Activated CD4-positive, alpha-beta T cell treated with anti-CD3 and anti-CD28 coated beads, Interleukin-2, amount 50 U/mL, for 1 hour (primary cell): ENCODE results near the gene NMT1.
"Not testable (repeated sequence)": the region's sequence is repeated elsewhere in the genome, so short reads cannot be mapped to it uniquely, and the experiment has no call there.

ENCODE experiments used
- DNase-seq: peaks from one replicate; pipeline ENCODE4 v3.0.0-alpha.2; 2020

The NMT1 gene

DNA sequence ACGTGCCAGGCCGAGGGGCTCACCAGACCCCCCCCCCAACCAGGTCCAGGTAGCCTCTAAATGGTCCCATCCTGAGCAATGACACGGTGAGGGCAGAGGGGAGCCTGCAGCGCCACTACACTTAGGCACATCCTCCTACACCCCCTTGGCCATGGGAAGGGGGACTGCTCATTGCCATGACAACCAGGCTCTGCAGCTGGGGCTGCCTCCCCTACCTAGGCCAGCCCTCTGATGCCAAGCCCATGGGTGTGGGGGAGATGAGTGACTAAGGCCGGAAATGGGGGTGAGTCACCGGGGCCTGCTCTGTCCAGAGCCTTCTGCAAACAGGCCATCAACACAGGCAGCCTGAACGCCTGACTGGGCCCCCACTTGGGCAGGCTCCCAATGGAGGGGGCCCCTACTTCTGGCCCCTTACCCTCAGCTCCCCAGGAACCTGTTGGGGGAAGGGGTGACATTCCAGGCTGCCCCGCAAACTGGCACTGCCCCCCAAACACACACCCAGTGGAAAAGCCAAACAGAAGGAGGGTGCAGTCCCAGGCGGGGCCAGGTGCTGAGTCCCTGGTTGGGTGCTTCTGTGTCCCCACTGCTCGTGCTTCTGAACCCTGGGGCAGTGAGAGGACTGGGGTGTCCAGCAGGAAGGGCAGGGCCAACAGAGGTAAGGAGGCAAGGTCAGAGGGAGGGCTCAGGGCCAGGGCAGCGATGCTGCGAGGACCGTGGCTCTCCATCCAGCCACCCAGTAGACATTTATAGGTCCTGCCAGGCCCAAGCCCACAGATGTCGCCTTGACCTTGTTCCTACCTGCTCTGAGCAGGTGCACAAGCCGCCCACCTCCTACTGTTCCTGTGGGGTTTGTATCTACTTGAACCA lies 63.0 kb downstream of the NMT1 start:
- no peak for DNase-seq

DNA sequence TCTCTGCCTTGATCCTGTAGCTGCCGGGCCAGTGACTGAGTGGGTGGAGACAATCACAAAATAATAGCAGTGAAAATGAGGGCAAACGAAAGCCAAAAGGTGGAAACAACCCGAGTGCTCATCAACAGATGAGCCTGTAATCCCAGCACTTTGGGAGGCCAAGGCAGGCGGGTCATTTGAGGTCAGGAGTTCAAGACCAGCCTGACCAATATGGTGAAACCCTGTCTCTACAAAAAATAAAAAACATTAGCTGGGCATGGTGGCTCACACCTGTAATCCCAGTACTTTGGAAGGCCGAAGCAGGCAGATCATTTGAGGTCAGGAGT lies 63.6 kb downstream of the NMT1 start:
- not testable (repeated sequence) for DNase-seq

- no peak for DNase-seq
These were observed 64.4 kb downstream of the NMT1 start for GRCh38 chr17:45125509-45125908.

DNA sequence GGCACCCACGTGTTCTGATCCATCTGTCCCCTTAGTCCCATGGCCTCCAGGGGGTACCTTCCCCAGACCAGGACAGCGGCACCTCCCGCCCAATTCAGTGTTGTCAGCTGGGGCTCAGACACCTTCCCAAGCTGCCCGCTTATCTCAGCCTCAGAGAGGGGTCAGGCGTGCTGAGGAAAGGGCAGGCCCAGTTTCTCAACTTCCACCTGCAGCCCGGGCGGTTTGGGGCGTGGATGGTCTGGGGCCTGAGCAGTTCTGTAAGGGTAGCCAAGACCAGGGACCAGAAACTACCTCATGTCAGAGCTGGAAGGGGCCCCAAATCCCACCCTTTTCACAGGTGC lies 66.1 kb downstream of the NMT1 start:
- DNase-seq: no peak

DNA sequence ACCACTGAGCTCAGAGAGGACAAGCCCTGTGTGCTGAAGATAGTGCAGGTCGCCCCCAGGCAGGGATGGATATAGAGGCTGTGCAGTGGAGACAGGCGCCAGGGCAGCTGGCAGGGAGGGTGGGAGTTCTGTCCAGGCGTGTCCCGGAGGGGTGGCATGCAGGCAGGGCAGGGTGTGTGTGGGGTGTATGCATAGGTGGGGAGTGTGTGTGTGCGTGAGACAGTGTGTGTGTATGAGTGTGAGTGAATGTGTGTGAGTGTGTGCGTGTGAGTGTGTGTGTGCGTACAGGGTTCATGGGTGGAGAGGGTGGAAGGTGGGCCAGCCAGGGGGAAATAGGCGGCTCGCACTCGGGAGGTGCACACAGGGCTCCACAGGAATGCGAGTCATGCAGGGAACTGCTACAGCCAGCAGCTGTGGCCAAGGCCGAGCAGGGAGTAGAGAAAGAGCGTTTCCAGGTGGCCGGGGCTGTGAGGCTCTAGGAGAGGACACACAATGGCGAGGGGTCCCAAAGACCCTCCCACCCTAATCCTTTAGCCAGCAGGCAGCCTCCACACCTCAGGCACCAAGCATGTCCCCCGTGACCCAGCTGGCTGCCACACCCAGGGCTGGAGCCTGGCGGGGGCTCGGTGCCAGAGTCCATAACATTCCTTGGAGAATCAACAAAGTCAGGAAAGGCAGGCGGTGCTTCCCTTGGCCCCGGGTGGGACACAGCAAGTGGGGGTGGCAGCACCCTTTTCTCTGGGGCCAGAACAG lies 66.6 kb downstream of the NMT1 start:
- DNase-seq: no peak

- no peak for DNase-seq
These were observed 67.2 kb downstream of the NMT1 start for GRCh38 chr17:45128331-45128730.

DNA sequence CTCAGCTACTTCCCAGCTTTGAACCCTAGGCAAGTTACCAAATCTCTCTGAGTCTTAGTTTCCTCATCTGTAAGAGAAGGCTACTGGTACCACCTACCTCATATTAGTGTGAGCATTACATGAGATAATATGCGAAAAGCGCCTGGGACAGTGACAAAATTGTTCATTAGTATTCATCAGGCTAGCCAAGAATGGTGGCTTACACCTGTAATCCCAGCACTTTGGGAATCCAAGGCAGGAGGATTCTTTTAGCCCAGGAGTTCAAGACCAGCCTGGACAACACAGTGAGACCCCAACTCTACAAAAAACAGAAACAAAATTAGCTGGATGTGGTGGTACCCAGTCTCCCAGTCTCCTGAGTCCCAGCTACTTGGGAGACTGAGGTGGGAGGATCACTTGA lies 67.9 kb downstream of the NMT1 start:
- no peak for DNase-seq

DNA sequence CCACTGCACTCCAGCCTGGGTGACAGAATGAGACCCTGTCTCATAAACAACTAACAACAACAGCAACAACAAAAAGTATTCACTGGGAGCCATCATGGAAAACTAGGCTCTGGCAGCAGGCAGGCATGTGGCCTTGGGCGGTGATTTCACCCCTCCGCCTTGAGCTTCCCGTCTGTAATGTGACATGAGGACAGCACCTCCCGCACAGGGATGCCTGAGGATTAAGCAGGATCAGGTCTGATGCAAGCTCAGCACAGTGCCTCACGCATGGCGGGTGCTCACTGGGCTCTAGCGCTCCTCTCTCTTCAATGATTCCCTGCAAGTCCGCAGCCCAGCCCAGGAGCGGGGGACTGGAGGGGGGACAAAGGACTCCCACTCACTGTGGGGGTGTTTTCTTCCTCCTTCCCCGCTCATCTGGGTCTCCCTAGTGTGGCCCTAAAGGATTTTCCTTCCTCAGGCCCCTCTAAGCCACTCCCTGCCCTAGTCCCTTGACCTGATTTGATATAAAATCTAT lies 68.4 kb downstream of the NMT1 start:
- no peak for DNase-seq

- DNase-seq: no peak
These were observed 69.0 kb downstream of the NMT1 start for GRCh38 chr17:45129940-45130680.

DNA sequence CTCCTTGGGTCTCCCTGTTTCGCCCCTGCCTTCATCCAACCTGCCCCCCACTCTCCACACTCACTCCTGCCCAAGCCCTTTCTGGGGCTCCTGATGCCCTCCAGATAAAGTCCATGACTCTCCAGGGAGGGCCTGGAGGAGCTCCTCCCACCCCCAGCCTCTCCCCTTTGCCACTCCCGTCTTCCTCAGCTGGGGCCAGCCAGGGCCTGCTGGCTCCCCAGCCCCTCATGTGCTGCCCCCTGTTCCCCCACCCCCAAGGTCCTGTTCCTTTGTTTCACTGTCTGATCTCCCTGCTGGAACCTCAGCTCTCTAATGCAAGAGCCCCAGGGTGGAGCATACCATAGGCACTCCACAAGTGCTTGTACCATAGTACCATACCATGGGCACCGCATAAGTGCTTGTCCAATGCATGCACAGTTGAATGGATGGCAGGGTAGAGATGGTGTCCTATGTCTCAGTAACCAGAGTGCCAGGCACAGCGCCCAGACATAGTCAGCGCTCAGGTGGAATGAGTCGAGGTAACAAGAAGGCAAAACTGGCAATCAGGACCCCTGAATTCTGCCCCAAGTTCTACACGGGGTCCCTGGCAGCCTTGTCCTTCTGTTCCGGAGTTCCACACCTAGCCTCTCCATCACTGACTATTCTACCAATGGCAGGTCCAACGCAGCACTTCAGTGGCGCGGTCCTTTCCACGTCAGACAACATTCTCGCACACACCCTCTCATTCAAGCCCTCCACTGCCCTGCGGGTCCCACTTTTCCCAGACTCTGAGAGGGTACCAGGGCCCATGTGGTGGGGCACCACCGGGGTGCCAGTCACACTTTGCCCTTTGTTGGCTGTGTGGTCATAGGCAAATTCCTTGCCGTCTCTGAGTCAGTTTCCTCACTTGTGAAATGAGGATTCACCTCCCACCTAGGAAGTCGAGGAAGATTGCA lies 69.8 kb downstream of the NMT1 start:
- no peak for DNase-seq

GRCh38 chr17:45131616-45132319 lies 70.7 kb downstream of the NMT1 start:
- peak; percentile 48 for DNase-seq

- no peak for DNase-seq
These were observed 71.1 kb downstream of the NMT1 start, which contains the start of gene PLCD3 for GRCh38 chr17:45132320-45132571. Gene PLCD3 (minus strand): TSS chr17:45132515. CDS start chr17:45132410, 105 bp downstream.

DNA sequence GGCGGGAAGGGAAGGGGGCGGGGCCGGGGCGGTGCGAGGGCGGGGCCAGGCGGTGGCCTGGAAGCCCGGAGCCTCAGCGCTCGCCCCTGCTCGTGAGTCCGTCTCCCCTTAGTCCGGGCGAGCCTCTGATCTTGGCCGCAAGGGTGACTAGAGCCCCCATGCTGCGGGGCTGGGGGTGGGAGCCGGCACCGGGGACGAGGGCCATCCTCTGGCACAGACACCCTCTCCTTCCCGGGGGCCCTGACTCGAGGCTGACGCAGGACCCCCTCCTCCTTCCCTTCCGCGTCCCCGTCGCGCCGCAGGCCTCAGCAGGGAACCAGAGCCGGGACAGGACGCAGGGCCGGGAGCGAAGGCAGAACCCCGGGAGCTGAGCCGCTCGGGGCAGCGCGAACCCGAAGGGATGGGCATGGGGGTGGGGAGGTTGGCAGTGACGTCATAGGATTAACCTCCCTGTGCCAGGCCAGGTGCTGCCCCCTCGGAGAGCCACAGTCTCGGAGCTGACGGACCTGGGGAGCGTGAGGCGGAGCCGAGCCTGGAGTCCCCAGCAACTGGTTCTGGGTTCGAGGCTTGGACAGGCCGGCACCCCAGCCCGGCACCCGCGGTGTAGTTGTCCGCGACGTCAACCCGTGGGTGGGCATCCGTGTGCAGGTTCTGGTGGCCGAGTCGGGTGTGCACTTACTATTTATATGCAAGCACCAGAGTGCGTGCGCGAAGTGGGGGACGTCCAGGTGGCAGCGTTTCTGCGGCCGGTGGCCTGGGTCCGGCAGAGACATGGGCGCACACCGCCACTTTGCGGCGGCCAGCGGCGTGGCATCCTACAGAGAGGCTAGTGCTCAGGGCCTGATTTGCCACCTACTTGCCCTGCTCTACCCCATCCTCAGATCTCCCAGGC lies 71.7 kb downstream of the NMT1 start:
- peak; percentile 67 for DNase-seq

DNA sequence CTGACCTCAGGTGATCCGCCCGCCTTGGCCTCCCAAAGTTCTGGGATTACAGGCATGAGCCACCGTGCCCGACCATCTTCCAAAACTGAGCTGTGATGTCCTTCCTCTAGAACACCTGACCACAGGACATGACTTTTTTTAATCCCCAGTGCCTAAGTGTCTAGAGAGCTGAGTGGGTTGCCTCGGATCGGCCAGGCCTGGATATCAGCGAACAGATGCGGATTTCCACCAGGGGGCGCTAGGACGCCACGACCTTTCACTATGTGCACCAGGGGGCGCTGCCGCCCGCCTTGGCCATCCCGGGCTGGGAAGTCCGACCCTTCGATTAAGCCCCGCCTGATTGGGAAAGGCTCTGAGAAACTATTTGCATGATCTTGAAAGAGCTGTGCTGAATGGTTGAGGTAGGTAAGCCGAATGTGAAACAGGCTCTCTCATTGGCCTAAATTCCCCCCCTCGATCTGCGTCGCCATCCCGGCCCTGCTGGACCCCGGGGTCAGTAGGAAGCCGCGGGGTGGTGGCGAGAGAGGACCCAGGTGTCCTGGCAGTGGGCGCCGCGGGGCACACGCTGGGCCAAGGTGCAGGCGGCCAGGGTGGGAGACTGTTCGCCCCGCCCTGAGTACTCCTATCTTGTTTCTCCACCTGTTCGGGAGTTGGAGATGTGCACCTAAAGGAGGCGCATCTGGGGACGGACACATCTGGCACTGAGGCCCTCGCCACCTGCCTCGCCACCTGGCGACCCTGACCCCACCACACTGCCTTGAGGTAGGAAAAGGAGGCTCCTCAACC lies 74.3 kb downstream of the NMT1 start, which contains the start of gene ACBD4:
TSS of gene ACBD4 (plus strand) at position 496 of the 786 bp plus-strand sequence. CDS start 458 bp downstream, outside the sequence.
- DNase-seq: peak; percentile 98

GRCh38 chr17:45135978-45136791 lies 75.1 kb downstream of the NMT1 start:
- no peak for DNase-seq

DNA sequence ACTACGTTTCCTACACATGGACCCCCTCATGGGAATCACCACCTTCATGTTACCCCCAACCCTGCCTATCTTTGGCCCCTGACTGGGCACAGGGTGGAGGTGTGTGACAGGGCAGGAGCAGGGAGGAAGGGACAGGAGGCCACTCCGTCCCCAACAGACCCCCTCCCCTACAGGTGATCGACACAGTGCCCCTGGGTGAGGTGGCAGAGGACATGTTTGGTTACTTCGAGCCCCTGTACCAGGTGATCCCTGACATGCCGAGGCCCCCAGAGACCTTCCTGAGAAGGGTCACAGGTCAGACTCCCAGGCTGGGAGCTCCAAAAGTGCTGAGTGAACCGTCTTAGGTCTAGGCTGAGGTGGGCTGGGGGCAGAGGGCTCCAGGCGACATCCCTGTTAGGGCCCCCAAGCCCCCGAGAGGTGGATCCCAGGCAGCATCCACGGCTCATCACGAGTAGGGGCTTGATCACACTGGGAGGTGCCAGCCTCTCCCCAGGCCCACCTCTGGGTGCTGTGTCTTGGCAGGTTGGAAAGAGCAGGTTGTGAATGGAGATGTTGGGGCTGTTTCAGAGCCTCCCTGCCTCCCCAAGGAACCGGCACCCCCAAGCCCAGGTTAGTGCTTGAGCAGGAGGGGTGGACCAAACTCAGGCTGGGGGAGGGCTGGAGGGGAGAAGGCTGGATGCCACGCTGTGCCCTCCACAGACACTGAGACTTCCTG lies 75.9 kb downstream of the NMT1 start:
- no peak for DNase-seq

GRCh38 chr17:45137561-45138305 lies 76.6 kb downstream of the NMT1 start:
- no peak for DNase-seq
